HCT116 (cell line): ENCODE data around the gene TTLL7. TPM values are rescaled to one million over a fixed set of nuclear protein-coding genes. Genes with fewer than 3 reads are reported as not detected.

Experiments used
- ATAC-seq: fragments of 200-7000 bp; cut with Tn5 transposase; 2 replicates; pipeline ENCODE4 v1.9.1; 2020; ENCODE audit warnings: mild to moderate bottlenecking, moderate library complexity
- BruUV-seq: library from RNA; stranded (reverse); fragments of 400-500 nt; replicated peaks from 2 replicates; lab custom pipeline; 2021; lab: Mats Ljungman, UMichigan
- CTCF ChIA-PET: fragments of 300-600 bp; sonication (Branson Sonifier 250); formaldehyde crosslinking; loops from one replicate; lab custom pipeline; 2021; ENCODE audit warnings: antibody characterized with exemption; lab: Charles Lee
- POLR2A ChIA-PET: fragments of 300-600, 350-600 bp; sonication (Branson Sonifier 250); formaldehyde crosslinking; loops from one replicate; lab custom pipeline; 2021; ENCODE audit warnings: antibody characterized with exemption; lab: Charles Lee
- RAD21 ChIA-PET, 2 experiments: fragments of 300-600 bp; sonication (Branson Sonifier 250); formaldehyde crosslinking; loops; one replicate each; lab custom pipeline; 2023; ENCODE audit warnings: low total read pairs in 2 of 2; ENCODE audit not compliant: uncharacterized antibody in 2 of 2, unreplicated experiment in 2 of 2, low non-redundant PET in 1 of 2; lab: Charles Lee
- DNase-seq: peaks from one replicate; pipeline ENCODE4 v3.0.0-alpha.2; 2010; ENCODE audit warnings: low read depth, low spot score
- H2AFZ ChIP-seq: fragments of 200-600 bp; shearing (Covaris generic), sonication (generic); 2 replicates; pipeline ENCODE4 v1.6.1; 2017; ENCODE audit warnings: low read depth, mixed run types, mixed read lengths, antibody characterized with exemption, low read length; ENCODE audit not compliant: poor library complexity, severe bottlenecking
- H3K27ac ChIP-seq: 2 replicates; pipeline ENCODE4 v1.5.1; 2012; ENCODE audit warnings: low read depth, low read length
- H3K27me3 ChIP-seq: fragments of 200-600 bp; sonication (generic); 2 replicates; pipeline ENCODE4 v1.6.1; 2016; ENCODE audit warnings: mixed run types, low read length, mixed read lengths; ENCODE audit not compliant: insufficient read depth
- H3K36me3 ChIP-seq, 2 experiments: fragments of 200-500 bp in 1 of 2; fragments of 200-600 bp in 1 of 2; sonication (Bioruptor generic) in 1 of 2; sonication (generic) in 1 of 2; 2 replicates each; pipeline versions ENCODE4 v1.5.1 to v1.6.1; 2014 to 2016; ENCODE audit warnings: low read length in 2 of 2, inconsistent platforms in 1 of 2, mixed read lengths in 1 of 2, mixed run types in 1 of 2; ENCODE audit not compliant: insufficient read depth in 2 of 2, control insufficient read depth in 1 of 2
- H3K4me1 ChIP-seq, 2 experiments: fragments of 200-600 bp in 1 of 2; sonication (generic) in 1 of 2; 2 replicates each; pipeline versions ENCODE4 v1.5.1 to v1.6.1; 2012 to 2017; ENCODE audit warnings: low read length in 2 of 2, inconsistent platforms in 1 of 2, mild to moderate bottlenecking in 1 of 2, mixed read lengths in 1 of 2, mixed run types in 1 of 2, moderate library complexity in 1 of 2; ENCODE audit not compliant: insufficient read depth in 2 of 2, control insufficient read depth in 1 of 2
- H3K4me2 ChIP-seq: fragments of 200-600 bp; sonication (generic); 2 replicates; pipeline ENCODE4 v1.6.1; 2017; ENCODE audit warnings: mixed run types, low read length, mixed read lengths
- H3K4me3 ChIP-seq, 2 experiments: fragments of 200-600 bp in 1 of 2; sonication (generic) in 1 of 2; replicated peaks in 1 of 2; 2 replicates each; pipeline ENCODE4 v1.5.1; 2011 to 2016; ENCODE audit warnings: low read length in 2 of 2, control low read depth in 1 of 2, low read depth in 1 of 2, mild to moderate bottlenecking in 1 of 2, mixed read lengths in 1 of 2, mixed run types in 1 of 2
- H3K79me2 ChIP-seq: fragments of 200-600 bp; sonication (generic); 2 replicates; pipeline ENCODE4 v1.6.1; 2017; ENCODE audit warnings: mild to moderate bottlenecking, mixed run types, low read length, moderate library complexity, mixed read lengths; ENCODE audit not compliant: insufficient read depth
- H3K9ac ChIP-seq: fragments of 200-600 bp; sonication (generic); 2 replicates; pipeline ENCODE4 v1.6.1; 2016; ENCODE audit warnings: low read length, mixed read lengths
- H3K9me2 ChIP-seq: fragments of 200-600 bp; sonication (generic), shearing (Covaris generic); 2 replicates; pipeline ENCODE4 v1.6.1; 2017; ENCODE audit warnings: mixed run types, mild to moderate bottlenecking, moderate library complexity; ENCODE audit not compliant: insufficient read depth
- H3K9me3 ChIP-seq, 2 experiments: fragments of 200-500 bp in 1 of 2; fragments of 200-600 bp in 1 of 2; sonication (Bioruptor generic) in 1 of 2; sonication (generic) in 1 of 2; 2 replicates each; pipeline ENCODE4 v1.6.1; 2014 to 2017; ENCODE audit warnings: low read length in 2 of 2, mixed read lengths in 2 of 2, inconsistent platforms in 1 of 2, low read depth in 1 of 2, mild to moderate bottlenecking in 1 of 2, mixed run types in 1 of 2, moderate library complexity in 1 of 2; ENCODE audit not compliant: control insufficient read depth in 1 of 2, insufficient read depth in 1 of 2
- H4K20me1 ChIP-seq: fragments of 200-600 bp; sonication (generic), shearing (Covaris generic); 2 replicates; pipeline ENCODE4 v1.6.1; 2017; ENCODE audit warnings: mixed run types, mild to moderate bottlenecking, moderate library complexity; ENCODE audit not compliant: insufficient read depth
- CBX3 ChIP-seq: IDR thresholded peaks from 2 replicates; pipeline ENCODE4 v1.6.1; 2012; ENCODE audit warnings: low read depth
- CEBPB ChIP-seq: IDR thresholded peaks from 2 replicates; pipeline ENCODE4 v1.6.1; 2012; ENCODE audit warnings: low read depth
- CTCF ChIP-seq, 3 experiments: fragments of 200-600 bp in 1 of 3; sonication (generic) in 1 of 3; IDR thresholded peaks in 2 of 3; conservative IDR thresholded peaks in 1 of 3; 2 replicates each; pipeline ENCODE4 v1.5.1; 2012 to 2017; ENCODE audit warnings: low read depth in 2 of 3, low read length in 2 of 3, antibody characterized with exemption in 1 of 3, borderline replicate concordance in 1 of 3, control low read depth in 1 of 3, mild to moderate bottlenecking in 1 of 3, mixed read lengths in 1 of 3, mixed run types in 1 of 3, moderate library complexity in 1 of 3; ENCODE audit not compliant: insufficient read depth in 1 of 3
- EZH2 ChIP-seq: fragments of 200-600 bp; sonication (generic); IDR thresholded peaks from 2 replicates; pipeline ENCODE4 v1.6.1; 2017; ENCODE audit warnings: antibody characterized with exemption, mixed run types
- FOSL1 ChIP-seq: IDR thresholded peaks from 2 replicates; pipeline ENCODE4 v1.6.1; 2012; ENCODE audit warnings: low read depth
- JUND ChIP-seq: IDR thresholded peaks from 2 replicates; pipeline ENCODE4 v1.6.1; 2012
- MAX ChIP-seq: IDR thresholded peaks from 2 replicates; pipeline ENCODE4 v1.6.1; 2012
- POLR2A ChIP-seq: IDR thresholded peaks from 2 replicates; pipeline ENCODE4 v1.7.0; 2011; ENCODE audit warnings: borderline replicate concordance; ENCODE audit not compliant: insufficient read depth, insufficient read length; ENCODE audit errors: extremely low read depth
- POLR2AphosphoS5 ChIP-seq: IDR thresholded peaks from 2 replicates; pipeline ENCODE4 v1.6.1; 2011; ENCODE audit warnings: mild to moderate bottlenecking, low read depth, low read length, moderate library complexity
- RAD21 ChIP-seq: IDR thresholded peaks from 2 replicates; pipeline ENCODE4 v1.6.1; 2012; ENCODE audit warnings: low read depth, mild to moderate bottlenecking
- REST ChIP-seq: IDR thresholded peaks from 2 replicates; pipeline ENCODE4 v1.6.1; 2012; ENCODE audit warnings: low read depth
- SIN3A ChIP-seq: IDR thresholded peaks from 2 replicates; pipeline ENCODE4 v1.6.1; 2012; ENCODE audit warnings: low read depth
- SP1 ChIP-seq: IDR thresholded peaks from 2 replicates; pipeline ENCODE4 v1.6.1; 2012; ENCODE audit warnings: low read depth
- SRF ChIP-seq: IDR thresholded peaks from 2 replicates; pipeline ENCODE4 v1.6.1; 2012; ENCODE audit warnings: low read depth
- TCF7L2 ChIP-seq: IDR thresholded peaks from 2 replicates; pipeline ENCODE4 v1.7.0; 2011; ENCODE audit warnings: borderline replicate concordance, inconsistent platforms; ENCODE audit not compliant: insufficient read depth, insufficient read length; ENCODE audit errors: extremely low read depth
- YY1 ChIP-seq: IDR thresholded peaks from 2 replicates; pipeline ENCODE4 v1.6.1; 2011; ENCODE audit warnings: low read length, low read depth, moderate library complexity, mild to moderate bottlenecking; ENCODE audit not compliant: insufficient replicate concordance; ENCODE audit errors: extremely low read depth
- ZBTB33 ChIP-seq: IDR thresholded peaks from 2 replicates; pipeline ENCODE4 v1.6.1; 2011; ENCODE audit warnings: mild to moderate bottlenecking, low read length, moderate library complexity; ENCODE audit not compliant: insufficient replicate concordance; ENCODE audit errors: extremely low read depth
- intact Hi-C: fragments of 100-400 bp; cut with micrococcal nuclease; formaldehyde crosslinking; loops from 2 replicates; pipeline ENCODE4 v1.10.0; 2022
- total RNA-seq: library from RNA; stranded (reverse); gene quantifications from one replicate; pipeline ENCODE4 v1.2.1, GENCODE V29; 2021; ENCODE audit not compliant: unreplicated experiment

TTLL7 gene
- total RNA-seq, 1 experiment from 2014 or later, result 21.2 TPM

GRCh38 chr1:83927061-83927460, 71.9 kb downstream of the TTLL7 start:
- CTCF ChIA-PET, result no interaction called here
- 0 out of 4 replicates have a peak, but pooled peaks cover 0 to 2% of the 10 kb centered on the region in 2 experiments for H3K36me3 ChIP-seq
- POLR2A ChIA-PET, result no interaction called here
- H3K4me3 ChIP-seq, result no peak overlapping the region
- H3K9me3 ChIP-seq, result no peaks in the 10 kb centered on the region
- H3K4me2 ChIP-seq, result no peak overlapping the region
- intact Hi-C loops, result no loop called here
- no peaks in the 10 kb centered on the region for H4K20me1 ChIP-seq
- no peak overlapping the region for H2AFZ ChIP-seq
- BruUV-seq, result no TSS peak
- no peaks in the 10 kb centered on the region for H3K27me3 ChIP-seq
- RAD21 ChIA-PET, result no interaction called here
- H3K9ac ChIP-seq, result no peak overlapping the region
- no peak for TF ChIP-seq SP1
- no peak for TF ChIP-seq JUND
- no peak for TF ChIP-seq CTCF (IDR thresholded peaks at IDR 0.05 in 2 of 3, conservative IDR thresholded peaks at IDR 0.05 in 1 of 3; ENCODE audit: borderline replicate concordance in 1 of 3, insufficient read depth in 1 of 3, low read depth in 2 of 3, low read length in 2 of 3)
- no peak for TF ChIP-seq MAX
- no peak for TF ChIP-seq POLR2A
- TF ChIP-seq RAD21, result no peak
- TF ChIP-seq FOSL1, result no peak
- no peak for TF ChIP-seq REST
- TF ChIP-seq CEBPB, result no peak
- TF ChIP-seq SRF, result no peak
- TF ChIP-seq POLR2AphosphoS5, result no peak
- TF ChIP-seq CBX3, result no peak
- no peak for TF ChIP-seq EZH2
- TF ChIP-seq TCF7L2, result no peak
- no peak for TF ChIP-seq ZBTB33
- no peak for TF ChIP-seq YY1
- TF ChIP-seq SIN3A, result no peak
- H3K9me2 ChIP-seq, result no peaks in the 10 kb centered on the region
- H3K27ac ChIP-seq, result no peak overlapping the region
- H3K4me1 ChIP-seq, result no peaks in the 10 kb centered on the region
- no peaks in the 10 kb centered on the region for H3K79me2 ChIP-seq
- DNase-seq (no peak), ATAC-seq (no peak)
